Measurements from ENCODE around the gene LAMC3.

LAMC3 gene

DNA sequence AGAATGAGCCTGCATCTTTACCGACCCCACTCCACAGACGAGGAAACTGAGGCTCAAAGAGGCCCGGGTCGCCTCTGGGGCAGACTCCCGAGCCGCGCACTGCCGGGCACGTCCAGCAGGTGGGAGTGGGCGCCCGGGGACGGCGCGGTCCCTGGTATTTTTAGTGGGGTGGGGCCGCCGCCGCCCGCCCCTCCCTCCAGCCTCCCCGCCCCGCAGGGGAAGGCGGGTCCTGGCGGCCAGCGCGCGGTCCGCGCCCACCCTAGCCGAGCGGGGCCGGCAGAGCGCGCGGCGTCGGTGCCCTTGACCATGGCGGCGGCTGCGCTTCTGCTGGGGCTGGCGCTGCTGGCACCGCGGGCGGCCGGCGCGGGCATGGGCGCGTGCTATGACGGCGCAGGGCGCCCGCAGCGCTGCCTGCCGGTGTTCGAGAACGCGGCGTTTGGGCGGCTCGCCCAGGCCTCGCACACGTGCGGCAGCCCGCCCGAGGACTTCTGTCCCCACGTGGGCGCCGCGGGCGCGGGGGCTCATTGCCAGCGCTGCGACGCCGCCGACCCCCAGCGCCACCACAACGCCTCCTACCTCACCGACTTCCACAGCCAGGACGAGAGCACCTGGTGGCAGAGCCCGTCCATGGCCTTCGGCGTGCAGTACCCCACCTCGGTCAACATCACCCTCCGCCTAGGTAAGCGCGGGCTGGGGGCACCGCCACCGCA, at the start of gene LAMC3:
LAMC3 (plus strand) TSS at position 266 of the 710 bp plus-strand sequence; CDS start at position 307, 41 bp downstream.
- peak; percentile 70 for DNase-seq

- no peak for DNase-seq
Observed at GRCh38 chr9:130959809-130960334, 49.1 kb upstream of the LAMC3 start.

- no peak for DNase-seq
Observed at GRCh38 chr9:130960522-130961378, 48.2 kb upstream of the LAMC3 start.

GRCh38 chr9:130961511-130962300, 47.3 kb upstream of the LAMC3 start:
- DNase-seq, result peak; percentile 44

- peak; percentile 79 for DNase-seq
Observed at GRCh38 chr9:130962418-130963316, 46.3 kb upstream of the LAMC3 start.

- no peak for DNase-seq
Observed at GRCh38 chr9:130963337-130963908, 45.6 kb upstream of the LAMC3 start.

- DNase-seq, result no peak
Observed at GRCh38 chr9:130963916-130964315, 45.1 kb upstream of the LAMC3 start.

GRCh38 chr9:130965680-130966079, 43.3 kb upstream of the LAMC3 start:
- DNase-seq, result no peak

DNA sequence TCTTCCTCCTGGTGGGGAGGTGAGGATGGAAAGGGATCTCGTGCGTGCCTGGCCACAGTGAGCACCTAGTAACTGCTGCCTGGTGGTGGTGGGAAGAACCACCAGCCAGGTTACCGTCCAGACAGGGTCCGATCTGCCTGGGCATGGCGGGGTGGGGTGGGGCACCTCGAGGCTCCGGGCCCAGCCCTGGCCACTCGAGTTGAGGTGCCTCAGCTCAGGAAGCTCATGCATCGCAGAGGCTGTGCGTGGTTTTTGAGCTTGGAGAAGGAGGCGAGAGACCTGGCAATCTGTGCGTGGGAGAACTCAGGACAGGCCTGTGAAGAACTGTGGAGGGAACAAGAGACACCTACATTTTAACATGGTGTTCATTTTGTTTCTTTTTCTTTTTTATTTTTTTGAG, 38.9 kb upstream of the LAMC3 start:
- DNase-seq, result peak; percentile 38

DNA sequence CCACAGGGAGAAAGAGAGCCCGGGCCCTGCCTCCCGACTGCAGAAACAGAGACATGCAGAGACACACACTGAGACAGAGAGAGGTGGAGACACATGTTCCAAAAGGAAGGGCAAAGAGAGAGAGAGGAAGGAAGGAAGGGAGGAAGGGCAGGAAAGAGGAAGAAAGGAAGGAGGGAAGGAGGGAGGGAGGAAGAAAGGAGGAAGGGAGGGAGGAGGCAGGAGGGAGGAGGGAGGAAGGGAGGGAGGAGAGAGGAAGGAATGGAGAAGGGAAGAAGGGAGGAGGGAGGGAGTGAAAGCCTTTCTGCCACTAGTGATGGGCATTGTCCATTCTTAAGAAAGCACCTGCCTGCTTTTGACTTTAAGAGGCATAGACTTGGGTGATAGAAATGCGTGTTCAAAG, 38.1 kb upstream of the LAMC3 start:
- no peak for DNase-seq

GRCh38 chr9:130971294-130971849, 37.6 kb upstream of the LAMC3 start:
- peak; percentile 49 for DNase-seq

DNA sequence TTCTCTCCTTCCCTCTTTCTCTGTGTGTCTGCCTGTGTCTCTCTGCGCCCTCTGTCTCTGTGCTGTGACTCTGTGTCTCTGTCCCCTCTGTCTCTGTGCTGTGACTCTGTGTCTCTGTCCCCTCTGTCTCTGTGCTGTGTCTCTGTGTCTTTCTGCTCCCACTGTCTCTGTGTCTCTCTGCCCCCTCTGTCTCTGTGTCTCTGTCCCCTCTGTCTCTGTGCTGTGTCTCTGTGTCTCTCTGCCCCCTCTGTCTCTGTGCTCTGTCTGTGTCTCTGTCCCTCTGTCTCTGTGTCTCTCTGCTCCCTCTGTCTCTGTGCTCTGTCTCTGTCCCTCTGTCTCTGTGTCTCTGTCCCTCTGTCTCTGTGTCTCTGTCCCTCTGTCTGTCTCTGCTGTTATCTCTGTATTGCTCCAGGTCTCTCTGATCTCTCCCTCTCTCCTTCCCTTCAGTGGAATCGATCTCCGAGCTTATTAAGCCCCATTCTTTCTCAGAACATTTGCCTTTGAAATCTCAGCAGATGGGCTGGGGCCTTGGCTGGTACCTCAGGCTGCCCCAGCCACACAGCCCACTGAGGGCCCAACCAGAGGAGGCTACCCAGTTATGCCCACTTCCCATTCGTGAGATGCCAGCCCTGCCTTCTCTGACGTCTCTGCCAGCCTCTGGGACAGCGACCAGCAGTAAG, 36.6 kb upstream of the LAMC3 start:
- DNase-seq, result no peak

GRCh38 chr9:130972957-130973685, 35.9 kb upstream of the LAMC3 start:
- DNase-seq, result peak; percentile 37

- peak; percentile 48 for DNase-seq
Observed at GRCh38 chr9:130973686-130974281, 35.2 kb upstream of the LAMC3 start.

- DNase-seq, result no peak
Observed at GRCh38 chr9:130974697-130975096, 34.3 kb upstream of the LAMC3 start.

GRCh38 chr9:130975156-130975555, 33.8 kb upstream of the LAMC3 start:
- no peak for DNase-seq

DNA sequence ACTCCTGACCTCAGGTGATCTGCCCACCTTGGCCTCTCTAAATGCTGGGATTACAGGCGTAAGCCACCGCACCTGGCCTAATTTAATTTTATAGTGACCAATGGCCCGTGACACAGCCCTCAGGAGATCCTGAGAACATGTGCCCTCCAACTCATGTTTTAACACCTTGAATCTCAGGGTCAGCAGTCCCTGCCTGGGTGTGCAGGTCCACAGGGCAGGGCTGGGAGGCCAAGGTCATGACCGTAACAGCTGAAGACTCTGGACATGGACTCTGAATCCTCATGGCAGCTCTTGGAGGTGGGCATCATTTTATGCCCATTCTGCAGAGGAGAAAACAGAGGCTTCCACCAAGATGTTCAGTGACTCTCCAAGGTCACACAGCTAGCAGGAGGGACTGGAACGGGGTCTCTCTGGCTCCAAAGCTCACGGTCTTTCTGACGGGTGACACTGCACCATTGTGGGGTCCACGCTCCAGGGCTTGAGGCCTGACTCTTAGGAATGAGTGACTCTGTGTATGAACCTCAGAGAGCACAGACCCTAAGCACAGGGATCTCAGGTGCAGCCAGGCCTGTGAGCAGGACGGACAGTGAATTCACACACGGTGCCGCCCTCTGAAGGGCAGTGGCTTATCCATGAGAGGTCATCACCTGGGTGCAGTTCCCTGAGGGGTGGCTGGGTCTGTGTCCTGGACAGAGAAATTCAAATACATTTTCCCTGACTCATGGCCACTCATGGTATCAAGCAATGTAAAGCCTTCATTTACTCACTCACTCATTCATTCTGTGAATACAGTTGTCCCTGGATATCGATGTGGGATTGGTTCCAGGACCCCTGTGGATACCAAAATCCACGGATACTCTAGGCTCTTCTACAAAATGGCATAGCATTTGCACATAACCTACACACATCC, 32.8 kb upstream of the LAMC3 start:
- no peak for DNase-seq

DNA sequence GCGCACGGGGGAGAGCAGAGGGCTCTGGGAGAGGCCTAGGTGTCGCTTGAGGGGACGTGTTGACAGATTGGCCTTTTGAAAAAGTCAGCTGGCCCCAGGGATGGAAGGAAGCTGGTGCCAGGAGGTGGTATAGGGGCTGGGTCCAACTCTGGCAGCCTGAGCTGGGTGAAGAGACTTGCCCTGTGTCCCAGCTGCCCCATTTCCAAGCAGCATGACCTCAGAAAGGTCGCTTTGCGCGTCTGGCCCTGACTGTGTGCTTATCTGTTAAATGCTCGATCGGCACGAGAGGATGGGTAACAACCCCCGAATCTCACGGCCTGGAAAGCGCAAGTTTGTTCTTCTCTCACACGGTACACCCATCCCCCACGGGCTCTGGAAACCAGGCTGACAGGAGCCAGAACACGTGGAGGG, 31.2 kb upstream of the LAMC3 start:
- no peak for DNase-seq
